IPS DF 19.7 (cell line): ENCODE results near the gene INTS15.

Experiments
- DNase-seq: peaks from one replicate; pipeline ENCODE4 v3.0.0-alpha.2; 2013; ENCODE audit warnings: low read depth, low spot score

The INTS15 gene

DNA sequence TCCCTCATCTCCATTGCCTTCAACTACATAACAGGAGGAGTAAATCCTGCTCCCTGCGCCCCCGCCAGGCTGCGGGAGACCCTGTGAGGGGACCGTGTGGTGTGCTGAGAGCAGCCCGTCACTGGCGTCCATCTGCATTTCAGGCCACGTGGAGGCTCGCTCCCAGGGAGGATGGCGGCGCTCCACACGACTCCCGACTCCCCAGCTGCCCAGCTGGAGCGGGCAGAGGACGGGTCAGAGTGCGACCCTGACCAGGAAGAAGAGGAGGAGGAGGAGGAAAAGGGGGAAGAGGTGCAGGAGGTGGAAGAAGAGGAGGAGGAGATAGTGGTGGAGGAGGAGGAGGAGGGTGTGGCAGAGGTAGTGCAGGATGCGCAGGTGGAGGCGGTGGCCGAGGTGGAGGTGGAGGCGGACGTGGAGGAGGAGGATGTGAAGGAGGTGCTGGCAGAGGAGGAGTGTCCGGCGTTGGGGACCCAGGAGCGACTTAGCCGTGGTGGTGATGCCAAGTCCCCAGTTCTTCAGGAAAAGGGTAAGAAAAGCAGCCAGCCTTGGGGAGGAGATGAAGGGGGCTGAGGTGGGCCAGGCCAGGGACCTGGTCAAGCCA lies 52.5 kb downstream of the INTS15 start:
- no peak for DNase-seq

DNA sequence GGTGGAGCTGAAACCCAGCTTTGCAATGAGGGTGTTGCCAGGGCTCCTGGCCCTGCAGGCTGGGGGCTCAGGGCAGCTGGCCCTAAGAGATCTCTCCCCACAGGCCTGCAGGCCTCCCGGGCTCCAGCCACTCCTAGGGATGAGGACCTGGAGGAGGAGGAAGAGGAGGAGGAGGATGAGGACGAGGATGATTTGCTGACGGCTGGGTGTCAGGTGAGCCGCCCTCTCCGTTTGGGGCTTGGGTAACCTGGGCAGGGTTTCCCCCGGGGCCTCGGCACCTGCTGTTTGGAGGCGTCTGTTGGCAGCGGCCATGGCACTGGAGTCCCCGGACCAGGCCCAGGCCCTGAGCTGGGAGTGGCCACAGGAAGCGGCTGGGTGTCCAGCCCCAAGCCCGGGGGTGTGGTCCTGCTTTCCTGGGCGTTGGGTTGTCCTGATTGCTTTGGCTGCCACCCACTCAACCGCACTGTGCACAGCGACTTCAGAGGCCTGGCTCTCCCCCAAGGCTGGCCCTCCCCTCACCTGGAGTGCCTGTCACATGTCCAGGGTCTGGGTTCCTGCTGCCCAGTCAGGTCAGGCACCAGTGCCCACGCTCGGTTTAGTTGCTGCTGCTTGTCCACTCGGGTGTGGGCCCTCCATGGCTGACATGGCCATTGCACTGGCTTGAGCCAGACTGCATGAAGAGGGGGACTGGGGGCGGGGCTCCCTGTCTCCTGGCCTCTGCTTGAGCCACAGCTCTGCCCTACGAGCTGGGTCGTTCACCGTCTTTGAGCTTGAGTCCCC lies 53.2 kb downstream of the INTS15 start:
- no peak for DNase-seq

DNA sequence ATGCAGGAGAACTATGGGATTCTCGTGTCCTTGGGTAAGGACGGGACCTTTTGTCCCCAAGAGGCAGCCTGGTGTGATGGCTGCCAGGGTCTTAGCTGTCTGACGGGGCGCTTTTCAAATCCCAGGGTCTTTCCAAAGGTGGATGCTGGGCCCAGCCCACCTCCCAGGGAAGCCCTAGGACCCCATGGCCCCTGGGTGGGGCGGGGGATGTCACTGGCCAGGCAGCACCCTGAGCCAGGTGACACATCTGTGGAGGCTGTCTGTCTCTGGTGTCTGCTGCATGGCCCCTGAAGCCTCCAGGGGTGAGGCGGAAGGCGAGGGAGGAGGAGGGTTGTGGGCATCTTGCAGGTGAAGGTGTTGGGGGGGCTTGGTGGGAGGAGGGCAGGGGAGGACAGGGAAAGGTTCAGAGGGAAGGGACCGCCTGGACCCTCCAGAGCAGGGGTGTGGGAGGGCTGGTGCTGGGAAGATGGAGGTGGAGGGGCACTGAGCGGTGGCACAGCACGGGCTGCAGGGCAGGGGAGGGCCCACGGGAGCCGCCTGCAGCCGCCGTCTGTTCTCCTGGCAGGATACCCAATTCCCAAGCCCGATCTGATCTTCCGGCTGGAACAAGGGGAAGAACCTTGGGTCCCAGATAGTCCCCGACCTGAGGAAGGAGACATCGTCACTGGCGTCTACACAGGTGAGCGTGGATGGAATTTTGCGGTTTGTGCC lies 54.2 kb downstream of the INTS15 start:
- no peak for DNase-seq

DNA sequence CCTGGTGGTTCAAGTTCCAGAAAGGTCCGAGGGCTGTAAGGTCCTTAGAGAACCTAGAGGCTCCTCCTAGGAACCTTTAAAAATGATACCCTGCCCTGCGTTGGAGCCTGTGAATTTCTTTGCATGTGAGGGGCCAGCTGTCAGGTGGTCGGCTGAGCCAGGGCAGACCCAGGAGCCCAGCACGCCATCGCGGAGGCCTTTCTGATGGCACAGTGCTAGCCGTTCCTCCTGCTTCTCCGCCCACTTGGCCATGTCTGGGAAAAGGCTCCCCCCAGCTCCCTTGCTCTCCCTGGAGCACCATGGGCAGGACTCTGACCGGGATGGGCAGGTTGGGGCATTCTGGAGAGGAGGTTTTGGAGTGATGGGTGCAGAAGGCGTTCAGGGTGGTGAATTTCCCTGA lies 54.9 kb downstream of the INTS15 start:
- no peak for DNase-seq

DNA sequence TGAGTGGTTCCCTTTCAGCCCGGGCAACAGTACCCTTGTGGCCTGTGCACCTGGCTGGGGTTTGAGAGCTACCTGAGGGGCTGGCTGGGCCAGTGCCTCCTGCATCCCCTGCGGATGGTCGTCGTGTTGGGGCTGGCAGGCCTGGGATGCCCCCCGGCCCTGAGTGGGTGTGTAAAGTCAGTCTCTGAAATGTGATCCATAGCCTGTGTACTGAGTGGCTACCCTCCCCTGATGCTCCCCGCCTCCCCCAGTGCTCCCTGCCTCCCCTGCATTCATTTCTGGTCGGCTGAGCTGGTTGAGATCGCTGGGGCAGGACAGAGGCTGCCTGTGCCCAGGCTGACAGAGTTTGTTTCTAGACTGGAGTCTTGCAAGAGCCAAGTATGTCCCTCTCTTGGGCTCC lies 56.6 kb downstream of the INTS15 start:
- DNase-seq: no peak

DNA sequence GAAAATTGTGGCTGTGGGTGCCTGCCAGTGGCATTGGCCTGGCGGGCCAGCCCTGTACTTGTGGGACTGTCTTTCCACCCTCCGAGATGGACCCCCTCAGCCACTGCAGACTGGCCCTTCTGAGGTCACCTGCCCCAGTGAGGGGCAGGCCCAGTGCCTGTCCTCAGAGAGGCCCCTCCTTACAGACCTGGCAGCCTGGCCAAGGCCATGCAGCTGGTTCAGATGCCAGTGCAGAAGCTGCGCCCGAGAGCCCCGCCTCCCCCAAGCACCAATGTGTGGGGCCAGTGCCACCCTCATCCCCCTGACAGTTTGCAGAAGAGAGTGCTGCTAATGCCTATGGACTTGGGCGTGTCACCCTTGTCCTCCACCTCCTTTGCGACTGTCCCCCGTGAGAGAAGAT lies 57.3 kb downstream of the INTS15 start:
- DNase-seq: no peak

DNA sequence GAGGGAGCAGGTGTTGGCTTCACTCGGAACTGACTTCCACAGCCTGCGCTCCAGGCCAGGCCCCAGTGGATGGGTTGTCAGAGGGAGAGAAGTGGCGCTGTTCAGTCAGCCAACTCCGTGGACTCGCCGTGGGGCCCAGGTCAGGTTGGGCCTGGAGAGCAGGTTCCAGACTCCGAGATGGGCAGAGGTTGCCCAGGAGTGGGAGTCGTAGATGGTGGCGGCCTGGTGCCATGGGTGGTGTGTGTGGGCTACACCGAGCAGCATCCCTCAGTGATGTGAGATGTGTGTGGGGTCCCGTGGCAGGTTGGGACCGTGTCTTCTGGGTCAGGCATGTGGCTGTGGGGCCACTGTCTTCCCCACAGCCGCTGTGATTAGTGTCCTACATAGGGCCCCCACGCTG lies 57.7 kb downstream of the INTS15 start:
- no peak for DNase-seq

DNA sequence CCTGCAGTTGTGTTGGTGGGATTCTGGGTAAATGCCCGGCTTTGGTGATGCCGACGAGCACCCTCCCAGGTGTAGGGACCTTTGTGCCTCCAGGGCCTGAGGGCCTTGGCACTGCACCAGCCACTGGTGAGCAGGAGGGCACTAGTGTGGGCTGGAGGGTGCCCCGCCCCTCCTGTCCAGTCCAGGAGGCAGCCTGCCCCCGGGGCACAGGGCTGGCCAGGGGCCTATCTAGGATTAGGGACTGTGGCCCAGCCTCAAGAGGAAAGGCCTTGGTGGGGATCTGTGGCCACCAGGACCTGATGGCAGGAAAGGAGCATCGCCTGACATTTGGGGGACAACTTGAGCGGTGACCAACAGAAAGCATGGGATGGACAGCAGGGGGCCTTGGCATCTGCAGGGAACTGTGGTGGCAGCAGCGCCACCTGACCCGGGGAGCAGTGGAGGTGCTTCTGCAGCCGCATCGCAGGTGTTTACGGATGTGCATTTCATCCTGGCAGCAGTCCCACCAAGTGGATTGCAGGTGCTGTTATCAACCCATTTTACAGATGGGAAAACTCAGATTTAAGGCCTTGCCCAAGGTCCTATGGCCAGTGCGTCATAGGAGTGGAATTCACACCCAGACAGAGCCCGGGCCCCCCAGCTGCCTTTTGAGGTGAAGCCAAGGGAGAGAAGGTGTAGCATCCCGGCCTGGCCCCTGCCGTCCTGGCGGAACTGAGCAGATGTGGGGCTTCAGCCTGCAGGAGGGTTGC lies 58.4 kb downstream of the INTS15 start:
- DNase-seq: no peak

DNA sequence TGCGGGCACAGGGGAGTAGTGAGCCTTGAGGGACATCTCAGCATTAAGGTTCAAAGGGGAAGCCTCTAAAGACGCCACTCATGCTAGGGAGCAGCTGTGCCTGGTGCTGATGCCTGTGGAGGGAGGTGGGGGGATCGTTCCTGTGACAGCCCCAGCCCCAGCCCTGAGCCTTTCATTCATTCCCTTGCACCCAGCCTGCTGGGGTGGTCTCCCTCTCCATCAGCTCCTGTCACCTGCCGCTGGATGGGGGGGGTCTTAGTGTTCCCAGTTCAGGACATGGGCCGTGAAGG lies 58.9 kb downstream of the INTS15 start:
- no peak for DNase-seq

DNA sequence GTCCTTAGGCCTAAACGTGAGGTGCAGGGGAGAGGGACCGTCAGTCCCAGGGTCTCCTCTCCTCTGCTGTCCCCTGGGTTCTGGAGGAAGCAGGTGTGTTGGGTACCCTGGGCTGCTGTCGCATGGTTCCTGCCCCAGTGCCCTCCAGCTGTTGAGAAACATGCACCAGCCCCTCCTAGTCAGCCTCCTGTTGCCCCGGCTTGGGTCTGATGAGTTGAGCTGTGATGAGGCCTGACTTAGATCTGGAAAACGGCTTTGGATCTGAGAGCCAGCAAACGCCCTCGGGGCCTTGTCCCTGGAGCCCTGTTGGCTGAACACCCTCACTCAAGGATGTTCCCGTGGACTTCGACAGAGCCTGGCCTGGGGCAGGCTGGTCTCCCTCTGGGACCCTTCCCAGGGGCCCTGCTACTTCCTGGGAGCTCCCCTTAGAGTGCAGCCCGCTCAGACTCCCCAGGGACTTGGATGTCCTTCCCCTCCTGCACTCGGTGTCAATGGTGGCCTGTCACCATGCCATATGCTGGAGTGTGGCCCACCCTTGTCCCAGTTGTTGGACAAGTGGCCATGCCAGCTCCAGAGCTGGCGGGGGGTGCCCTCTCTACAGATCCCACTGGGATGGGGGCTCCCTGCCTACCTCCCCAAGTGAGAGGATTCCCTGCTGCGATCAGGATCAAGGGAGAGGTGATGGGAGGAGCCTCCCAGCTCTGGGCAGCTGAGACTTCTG lies 59.6 kb downstream of the INTS15 start:
- no peak for DNase-seq

DNA sequence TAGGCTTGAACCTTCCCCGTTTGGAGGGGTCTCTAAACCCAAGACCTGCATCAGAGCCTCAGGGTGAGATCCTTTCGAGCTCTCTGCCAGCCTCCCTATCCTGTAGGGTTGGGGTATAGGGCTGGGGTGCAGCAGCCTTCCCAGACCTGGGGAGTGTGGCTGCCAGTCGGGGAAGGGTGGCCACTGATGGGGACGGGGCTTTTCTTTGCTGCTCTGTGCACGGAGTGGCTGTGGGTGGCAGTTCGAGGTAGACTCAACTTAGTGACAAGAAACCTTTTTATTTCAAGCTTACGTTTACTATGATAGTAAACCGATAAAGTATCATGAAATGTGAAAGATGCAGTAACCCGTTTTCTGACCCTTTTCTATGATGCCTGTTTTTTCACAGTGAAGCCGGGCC lies 60.3 kb downstream of the INTS15 start:
- DNase-seq: no peak

DNA sequence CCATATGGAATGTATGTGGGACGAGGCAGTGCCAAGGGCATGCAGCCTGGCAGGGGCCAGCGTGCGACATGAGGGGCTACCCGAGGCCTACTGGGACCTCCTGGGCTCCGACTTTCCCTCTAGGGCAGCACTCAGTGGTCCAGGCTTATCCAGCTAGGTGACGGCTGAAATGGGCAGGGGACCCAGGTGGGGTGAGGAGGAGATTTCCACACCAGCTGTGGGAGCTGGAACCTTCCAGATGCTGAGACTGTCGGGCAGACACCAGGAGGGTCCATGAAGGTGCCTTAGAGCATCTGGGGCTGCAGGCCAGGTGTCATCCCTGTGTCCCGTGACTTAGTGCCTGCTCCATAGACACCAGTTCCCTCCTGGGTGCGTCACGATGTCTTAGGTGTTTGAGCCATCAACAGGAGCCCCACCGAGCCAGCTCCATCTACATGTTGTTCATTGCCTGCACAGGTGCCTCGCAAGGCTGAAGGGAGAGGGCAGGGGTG lies 60.7 kb downstream of the INTS15 start:
- DNase-seq: no peak

DNA sequence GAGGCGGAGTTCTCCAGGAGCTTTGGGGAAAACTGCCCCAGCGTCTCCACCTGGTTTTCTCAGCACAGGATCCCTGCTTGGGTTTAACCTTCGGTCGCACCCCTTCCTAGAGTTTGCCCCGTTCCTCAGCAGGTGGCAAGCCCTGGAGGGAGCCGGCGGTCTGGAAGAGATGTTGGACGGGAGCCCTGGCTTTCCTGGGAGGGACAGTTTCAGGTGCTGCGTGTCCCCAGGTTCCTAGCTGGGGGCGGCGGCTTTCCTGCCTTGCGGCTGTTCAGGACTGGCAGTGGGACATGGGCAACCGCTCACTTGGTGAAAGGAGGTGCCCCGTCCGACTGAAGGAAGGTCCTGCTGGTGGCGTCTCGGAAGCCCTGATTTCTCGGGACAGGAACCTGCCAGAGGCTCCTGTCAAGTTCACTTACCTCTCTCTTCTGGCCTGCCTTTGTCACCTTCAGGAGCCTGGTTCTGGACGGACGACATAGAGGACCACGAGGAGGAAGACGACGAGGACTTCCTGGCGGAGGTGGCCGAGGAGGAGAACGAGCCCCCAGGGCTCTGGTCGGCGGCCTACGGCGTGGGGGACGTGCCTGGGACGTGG lies 62.1 kb downstream of the INTS15 start:
- DNase-seq: no peak

DNA sequence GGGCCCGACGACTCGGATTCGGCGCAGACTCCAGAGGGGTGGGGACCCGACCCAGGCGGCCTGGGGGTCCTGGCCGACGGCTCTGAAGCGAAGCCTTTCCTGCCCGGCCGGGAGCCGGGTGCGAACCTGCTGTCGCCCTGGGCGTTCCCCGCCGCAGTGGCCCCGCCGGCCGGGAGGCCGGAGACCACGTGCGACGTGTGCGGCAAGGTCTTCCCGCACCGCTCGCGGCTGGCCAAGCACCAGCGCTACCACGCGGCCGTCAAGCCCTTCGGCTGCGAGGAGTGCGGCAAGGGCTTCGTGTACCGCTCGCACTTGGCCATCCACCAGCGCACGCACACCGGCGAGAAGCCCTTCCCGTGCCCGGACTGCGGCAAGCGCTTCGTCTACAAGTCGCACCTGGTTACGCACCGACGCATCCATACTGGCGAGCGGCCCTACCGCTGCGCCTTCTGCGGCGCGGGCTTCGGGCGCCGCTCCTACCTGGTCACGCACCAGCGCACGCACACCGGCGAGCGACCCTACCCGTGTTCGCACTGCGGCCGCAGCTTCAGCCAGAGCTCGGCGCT lies 62.7 kb downstream of the INTS15 start:
- no peak for DNase-seq

DNA sequence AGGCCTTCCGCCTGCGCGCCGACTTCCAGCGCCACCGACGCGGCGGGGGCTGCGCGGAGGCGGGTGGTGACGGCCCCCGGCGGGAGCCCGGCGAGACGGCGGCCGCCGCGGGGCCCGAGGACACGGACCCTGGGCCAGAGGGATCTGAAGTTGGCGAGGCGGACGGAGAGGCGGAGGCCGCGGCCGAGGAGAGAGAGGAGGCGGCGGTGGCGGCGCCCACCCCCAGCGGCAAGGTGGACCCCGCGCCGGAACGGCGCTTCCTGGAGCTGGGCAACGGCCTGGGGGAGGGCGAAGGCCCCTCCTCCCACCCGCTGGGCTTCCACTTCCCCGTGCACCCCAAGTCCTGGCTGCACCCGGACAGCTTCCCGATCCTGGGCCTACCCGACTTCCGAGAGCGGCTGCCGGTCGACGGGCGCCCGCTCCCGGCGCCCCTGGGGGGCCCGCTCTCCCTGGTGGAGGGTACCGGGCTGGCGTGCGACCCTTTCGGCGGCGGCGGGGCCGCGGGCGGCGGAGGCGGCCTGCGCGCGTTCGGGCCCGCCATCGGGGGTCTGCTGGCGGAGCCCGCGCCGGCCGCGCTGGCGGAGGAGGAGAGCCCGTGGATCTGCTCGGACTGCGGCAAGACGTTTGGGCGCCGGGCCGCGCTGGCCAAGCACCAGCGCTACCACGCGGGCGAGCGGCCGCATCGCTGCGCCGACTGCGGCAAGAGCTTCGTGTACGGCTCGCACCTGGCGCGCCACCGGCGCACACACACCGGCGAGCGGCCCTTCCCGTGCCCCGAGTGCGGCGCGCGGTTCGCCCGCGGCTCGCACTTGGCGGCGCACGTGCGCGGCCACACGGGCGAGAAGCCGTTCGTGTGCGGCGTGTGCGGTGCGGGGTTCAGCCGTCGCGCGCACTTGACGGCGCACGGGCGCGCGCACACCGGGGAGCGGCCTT lies 63.5 kb downstream of the INTS15 start:
- no peak for DNase-seq

DNA sequence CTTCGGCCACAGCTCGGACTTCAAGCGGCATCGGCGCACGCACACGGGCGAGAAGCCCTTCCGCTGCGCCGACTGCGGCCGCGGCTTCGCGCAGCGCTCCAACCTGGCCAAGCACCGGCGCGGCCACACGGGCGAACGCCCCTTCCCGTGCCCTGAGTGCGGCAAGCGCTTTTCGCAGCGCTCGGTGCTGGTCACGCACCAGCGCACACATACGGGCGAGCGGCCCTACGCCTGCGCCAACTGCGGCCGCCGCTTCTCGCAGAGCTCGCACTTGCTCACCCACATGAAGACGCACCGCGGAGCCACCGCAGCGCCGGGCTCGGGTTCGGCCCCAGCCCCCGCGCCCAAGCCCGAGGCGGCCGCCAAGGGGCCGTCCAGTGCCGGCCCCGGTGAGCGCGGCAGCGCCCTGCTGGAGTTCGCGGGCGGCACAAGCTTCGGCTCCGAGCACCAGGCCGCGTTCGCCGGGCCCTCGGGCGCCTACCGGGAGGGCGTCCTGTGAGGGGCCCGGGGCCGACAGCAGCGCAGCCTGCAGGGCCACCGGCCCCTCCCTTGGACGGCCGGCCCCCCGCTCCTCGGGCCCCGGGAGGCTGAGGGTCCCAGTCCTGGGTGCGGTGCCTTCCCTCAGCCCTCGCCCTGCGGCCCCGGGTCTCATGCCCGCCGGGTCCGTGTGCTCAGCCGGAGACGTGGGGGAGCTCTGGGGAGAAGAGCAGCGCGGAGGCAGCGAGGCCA lies 64.5 kb downstream of the INTS15 start:
- DNase-seq: no peak

DNA sequence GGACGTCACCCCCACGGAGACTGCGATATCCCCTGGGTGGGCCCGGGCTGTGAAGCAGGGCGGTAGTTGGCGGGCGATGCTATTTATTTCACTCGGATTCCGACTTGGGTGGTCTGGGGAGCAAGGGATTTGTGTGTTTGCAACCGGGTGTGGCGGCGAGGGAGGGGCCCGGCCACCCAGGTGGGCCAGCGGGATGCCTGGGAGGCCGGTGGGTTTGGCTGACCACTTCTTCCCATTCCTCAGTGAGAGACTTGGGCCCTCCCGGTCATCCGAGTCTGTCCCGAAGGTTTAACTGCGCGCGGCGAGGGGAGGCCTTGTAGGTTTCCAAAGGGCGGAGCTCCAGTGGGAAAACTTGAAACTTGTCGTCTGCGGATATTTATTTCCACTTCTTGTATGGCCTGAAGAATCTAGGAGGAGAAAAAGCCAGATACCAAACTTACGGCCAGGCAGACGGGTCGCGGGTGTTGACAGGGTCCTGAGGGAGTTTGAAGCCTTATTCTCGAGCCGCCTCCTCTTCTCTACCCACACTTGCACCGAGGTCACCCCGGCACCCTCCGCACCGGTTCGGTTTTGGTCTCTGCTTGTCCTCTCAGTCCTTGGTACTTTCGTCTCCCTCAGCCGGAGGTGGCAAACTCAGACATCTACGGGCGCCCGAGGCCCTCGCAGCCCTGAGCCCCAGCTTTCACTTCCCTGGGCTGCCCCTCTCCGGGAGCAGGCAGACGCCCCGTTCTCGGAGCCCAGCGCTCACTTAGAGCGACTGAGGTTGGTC lies 65.2 kb downstream of the INTS15 start:
- DNase-seq: no peak

DNA sequence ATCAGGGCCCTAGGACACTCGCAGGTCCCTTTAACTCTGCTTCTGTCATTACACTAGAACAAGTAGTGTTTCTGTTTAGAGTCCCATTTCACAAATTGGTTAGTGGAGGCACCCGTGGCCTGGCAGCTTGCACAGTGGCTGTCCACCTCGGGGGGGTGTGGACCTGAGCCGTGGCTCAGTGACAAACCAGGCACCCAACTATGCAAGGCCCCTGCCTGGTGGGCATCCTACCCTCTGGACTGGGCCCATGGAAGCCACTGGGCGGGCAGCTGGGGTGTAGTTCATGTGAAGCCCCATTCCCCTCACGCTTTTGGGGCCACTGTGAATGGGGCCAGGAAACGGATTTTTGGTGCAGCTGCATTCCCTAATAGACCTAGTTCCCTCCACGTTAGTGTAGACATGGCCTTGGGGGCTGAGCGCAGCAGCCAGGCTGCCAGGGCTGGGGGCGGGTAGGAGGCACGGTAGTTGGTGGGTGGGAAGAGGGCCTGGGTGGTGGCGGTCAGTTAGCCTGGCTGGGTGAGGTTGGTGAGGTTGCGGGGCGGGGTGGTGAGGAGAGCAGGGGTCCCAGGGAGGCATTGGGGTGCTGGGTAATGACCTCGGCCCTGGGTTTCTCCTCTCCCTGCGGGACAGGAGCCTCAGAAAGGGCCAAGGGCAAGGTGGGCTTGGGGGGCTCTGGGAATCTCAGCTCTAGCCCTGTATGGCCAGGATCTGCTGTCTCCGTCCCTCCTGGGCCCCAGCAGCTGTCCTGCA lies 66.0 kb downstream of the INTS15 start:
- DNase-seq: no peak
